Right renal cortex interstitium (tissue), 3 donors: ENCODE measurements around the gene SLC25A21. TPM values are rescaled to one million over a fixed set of nuclear protein-coding genes. Genes with fewer than 3 reads are reported as not detected.
A peak's percentile ranks its signal among the peaks of the same experiment; 100 is the strongest.

Experiments used
- DNase-seq, 3 donors: peaks; one replicate each; pipeline ENCODE4 v3.0.0-alpha.2; 2013; ENCODE audit warnings: low read depth in 3 of 3, low spot score in 2 of 3
- polyA plus RNA-seq, 3 donors: library from polyadenylated mRNA; unstranded; fragments of 120-200 nt; gene quantifications; one replicate each; pipeline ENCODE4 v1.2.1, GENCODE V29; 2013; ENCODE audit not compliant: insufficient read length in 3 of 3

The SLC25A21 gene
- polyA plus RNA-seq, 3 donors = 2.4 to 4.7 (median 3.4) TPM

GRCh38 chr14:36949371-36949770 is 223.0 kb downstream of the SLC25A21 start:
- DNase-seq = no peak

- no peak for DNase-seq
Observed at GRCh38 chr14:36948157-36948859, 224.1 kb downstream of the SLC25A21 start.

- no peak for DNase-seq
Observed at GRCh38 chr14:36947362-36947761, 225.0 kb downstream of the SLC25A21 start.

- no peak for DNase-seq
Observed at GRCh38 chr14:36946872-36947271, 225.5 kb downstream of the SLC25A21 start.

- DNase-seq = no peak
Observed at GRCh38 chr14:36944307-36945010, 227.9 kb downstream of the SLC25A21 start.

- no peak for DNase-seq
Observed at GRCh38 chr14:36942522-36943245, 229.7 kb downstream of the SLC25A21 start.

- peak; percentile 39 to 42 (median 40) for DNase-seq
Observed at GRCh38 chr14:36941783-36942521, 230.5 kb downstream of the SLC25A21 start.

- DNase-seq = no peak
Observed at GRCh38 chr14:36940476-36940875, 231.9 kb downstream of the SLC25A21 start.

GRCh38 chr14:36939265-36939664 is 233.1 kb downstream of the SLC25A21 start:
- no peak for DNase-seq

- no peak for DNase-seq
Observed at GRCh38 chr14:36938678-36939077, 233.7 kb downstream of the SLC25A21 start.

GRCh38 chr14:36935976-36936678 is 236.3 kb downstream of the SLC25A21 start:
- no peak for DNase-seq

GRCh38 chr14:36934304-36934703 is 238.1 kb downstream of the SLC25A21 start:
- no peak for DNase-seq

GRCh38 chr14:36931791-36932190 is 240.6 kb downstream of the SLC25A21 start:
- DNase-seq = no peak

GRCh38 chr14:36928432-36928831 is 244.0 kb downstream of the SLC25A21 start:
- no peak for DNase-seq

- DNase-seq = no peak
Observed at GRCh38 chr14:36925094-36925493, 247.3 kb downstream of the SLC25A21 start.

GRCh38 chr14:36916668-36917067 is 255.7 kb downstream of the SLC25A21 start:
- no peak for DNase-seq

- peak in 1 of 3 donors; percentile 7 for DNase-seq
Observed at GRCh38 chr14:36915081-36915480, 257.3 kb downstream of the SLC25A21 start.

- no peak for DNase-seq
Observed at GRCh38 chr14:36910578-36910977, 261.8 kb downstream of the SLC25A21 start.

- DNase-seq = peak in 1 of 3 donors; percentile 15
Observed at GRCh38 chr14:36905272-36905888, 267.0 kb downstream of the SLC25A21 start.

- DNase-seq = no peak
Observed at GRCh38 chr14:36901861-36902260, 270.5 kb downstream of the SLC25A21 start.
